ENCODE data around the gene EML4.

The EML4 gene

DNA sequence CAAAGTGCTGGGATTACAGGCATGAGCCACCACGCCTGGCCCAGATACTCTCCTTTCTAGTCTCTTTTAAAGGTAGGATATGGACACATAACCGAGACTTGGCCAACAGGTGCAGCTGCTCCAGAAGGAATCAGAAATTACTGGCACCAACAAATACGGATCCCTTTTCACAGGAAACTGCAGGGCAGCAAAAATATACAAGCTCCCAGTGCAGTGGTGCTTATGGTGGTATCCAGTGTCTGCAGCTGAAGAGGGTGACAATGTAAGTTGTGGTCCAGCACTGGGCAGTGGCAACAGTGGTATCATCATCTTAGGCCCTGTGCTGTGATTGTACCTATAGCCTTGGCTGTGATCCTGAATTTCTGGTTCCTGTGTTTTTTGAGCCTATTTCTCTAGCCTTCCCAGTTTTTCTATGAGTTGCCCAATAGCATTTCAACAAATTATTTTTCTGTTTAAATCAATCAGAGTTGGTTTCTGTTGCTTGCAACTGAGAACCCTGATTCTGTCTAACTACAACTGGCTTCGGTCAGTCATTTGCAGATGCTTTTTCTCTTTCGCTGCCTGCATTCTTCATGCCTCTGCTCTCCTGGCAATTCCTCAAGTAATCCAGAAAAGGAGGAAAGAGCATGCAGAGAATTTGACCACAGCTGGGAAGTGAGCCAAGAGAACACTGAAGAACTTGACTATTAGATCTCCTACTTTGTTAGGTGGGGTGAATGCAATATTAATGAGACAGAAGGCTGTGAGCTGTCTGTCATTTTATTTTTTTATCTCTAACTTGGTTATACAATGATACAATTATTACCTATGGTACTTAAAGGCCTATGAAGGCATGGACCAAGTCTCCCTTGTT lies 30.8 kb upstream of the EML4 start:
- DNase-seq, result no peak

DNA sequence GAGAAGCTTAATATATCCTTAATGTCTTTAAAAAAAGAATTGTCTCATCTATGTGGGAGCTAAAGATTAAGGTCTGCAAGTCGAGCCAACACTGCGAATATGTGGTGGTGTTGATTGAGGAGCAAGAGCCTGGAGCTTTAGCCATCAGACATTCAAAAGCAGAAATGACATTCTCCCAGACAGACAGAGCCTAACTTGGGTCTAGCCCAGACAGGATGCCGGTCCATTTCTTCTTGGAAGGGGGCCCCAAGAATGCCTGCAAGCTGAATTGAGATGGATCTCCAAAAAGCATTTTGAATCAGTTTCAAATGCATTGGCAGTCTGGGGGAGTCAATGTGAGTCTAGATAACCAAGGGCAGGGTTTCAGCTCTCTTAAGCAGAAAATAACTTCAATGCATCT lies 30.1 kb upstream of the EML4 start:
- DNase-seq, result no peak

DNA sequence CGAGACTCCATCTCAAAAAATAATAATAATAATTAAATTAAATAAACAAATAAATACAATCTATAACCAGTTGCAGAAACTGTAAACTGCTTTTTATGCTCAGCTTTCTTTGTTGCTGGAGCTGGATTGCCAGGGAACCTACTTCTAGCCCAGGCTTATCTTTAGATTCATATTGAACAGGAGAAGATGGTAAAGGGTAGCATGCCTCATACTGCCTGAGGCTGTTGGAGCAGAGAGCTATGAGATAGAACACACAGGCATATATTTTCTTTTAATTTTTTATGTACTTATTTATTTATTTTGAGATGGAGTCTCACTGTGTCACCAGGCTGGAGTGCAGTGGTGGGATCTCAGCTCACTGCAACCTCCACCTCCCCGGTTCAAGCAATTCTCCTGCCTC lies 28.7 kb upstream of the EML4 start:
- DNase-seq, result no peak

DNA sequence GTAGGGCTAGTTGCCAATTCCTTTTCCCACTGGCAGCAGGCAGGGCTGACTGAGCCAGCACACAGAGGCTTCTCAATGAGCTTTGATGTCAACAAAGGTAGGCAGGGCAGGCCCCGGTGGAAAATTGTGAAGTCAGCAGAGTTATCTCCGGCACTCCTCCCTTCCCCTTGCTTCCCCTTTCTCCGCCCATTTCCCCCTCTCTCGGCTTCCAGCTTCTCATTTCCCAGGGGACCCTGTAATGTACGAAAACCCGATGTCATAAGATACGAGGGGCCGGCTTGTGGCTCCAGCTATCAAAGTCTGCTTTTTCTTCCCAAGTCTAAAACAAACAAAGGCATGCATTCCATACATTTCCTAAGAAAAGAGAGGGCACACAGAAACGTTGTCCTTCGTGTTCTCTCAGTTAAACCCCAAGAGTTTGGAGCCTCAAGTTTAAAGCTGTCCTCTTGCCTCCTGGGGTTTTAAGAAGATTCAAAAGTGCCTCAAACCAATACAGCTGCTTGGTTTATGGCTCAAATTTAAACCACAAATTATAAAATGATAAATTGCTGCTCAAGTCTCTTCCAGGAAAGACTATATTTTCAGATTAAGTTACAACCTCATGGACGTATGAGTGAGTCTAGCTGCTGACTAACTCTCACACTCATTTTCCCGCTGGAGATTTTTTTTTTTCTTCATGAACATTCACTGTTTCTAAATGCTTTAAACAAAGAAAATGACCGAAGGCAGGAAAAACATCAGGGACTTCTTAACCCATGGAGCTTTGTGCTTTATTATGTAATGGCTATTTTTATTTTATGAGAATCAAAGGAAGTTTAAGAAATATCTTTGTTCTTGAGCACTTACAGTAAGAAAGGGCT lies 27.2 kb upstream of the EML4 start:
- DNase-seq, result peak; percentile 78

DNA sequence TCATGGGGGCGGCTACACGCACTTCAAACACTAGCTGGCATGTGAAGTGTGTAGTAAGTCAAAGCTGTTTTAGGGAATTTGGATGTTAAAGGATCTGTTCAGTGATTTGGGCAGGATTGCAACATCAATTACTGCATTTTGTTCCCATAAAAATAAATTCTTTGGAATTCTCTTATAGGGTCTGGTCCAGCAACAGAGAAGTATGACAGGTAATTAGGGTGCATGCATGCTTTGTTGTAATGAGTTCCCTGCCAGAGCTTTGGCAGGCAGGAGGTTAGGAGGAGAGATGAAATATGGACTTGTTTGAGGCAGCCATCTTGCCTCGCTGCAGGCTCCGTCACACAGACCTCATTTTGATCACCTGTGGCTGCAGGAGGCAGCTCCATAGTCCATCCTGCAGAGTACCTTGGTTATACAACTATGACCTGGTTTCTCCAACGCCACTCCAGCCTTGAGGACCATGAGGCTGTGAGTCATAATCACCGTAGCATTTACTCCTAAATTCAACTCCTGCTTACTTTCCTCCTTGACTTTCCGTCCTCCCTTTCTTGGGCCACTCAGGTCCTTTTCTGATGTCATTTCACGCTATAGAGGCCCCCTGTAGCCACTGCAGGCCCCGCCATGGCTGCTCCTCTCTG lies 26.5 kb upstream of the EML4 start:
- no peak for DNase-seq

DNA sequence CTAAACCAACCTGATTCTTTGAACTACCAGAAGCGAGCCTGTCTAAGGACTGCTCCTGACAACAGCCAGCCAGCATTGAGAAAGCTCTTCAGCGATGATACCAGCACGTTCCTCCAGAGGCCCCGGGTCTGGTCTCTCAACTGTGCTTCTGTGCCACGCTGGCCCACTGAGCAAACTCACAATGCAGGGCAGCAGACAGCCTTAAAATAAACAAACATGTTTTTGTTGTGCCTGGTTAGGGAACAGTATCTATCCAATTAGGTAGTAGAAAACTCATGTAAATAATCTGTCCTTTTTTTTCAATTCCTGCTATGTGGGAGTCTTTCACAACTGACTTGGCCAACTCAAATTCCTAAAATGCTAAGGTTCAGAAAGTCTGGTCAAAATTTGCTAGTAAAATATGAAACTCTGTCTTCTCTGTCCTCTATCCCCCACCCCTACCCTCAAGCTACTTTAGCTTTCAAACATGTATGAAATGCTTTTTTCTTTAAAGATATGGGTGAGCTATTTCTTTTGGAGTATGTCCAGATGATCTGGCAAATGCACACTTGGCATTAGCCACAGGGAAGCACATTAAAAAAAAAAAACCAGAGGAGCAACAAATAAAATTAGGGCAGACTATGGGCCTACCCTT lies 21.4 kb upstream of the EML4 start:
- DNase-seq, result no peak

DNA sequence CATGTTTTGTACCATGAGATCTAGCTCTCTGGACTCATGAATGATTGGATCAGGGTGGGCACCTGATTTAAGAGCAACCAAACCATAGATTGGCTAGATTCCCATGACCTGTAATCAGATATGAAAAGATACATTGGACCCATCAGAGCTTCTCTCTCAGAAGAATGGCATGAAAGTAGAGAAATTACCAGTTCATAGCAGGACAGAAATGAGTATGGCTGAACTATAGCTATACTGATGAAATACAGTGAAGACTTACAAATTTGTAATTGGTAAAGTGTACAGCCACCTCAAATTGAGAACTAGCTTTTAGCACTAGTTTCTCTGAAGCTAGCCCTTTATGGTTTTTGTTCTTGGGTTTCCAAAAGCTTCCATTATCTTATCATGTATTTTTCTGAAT lies 19.0 kb upstream of the EML4 start:
- no peak for DNase-seq

DNA sequence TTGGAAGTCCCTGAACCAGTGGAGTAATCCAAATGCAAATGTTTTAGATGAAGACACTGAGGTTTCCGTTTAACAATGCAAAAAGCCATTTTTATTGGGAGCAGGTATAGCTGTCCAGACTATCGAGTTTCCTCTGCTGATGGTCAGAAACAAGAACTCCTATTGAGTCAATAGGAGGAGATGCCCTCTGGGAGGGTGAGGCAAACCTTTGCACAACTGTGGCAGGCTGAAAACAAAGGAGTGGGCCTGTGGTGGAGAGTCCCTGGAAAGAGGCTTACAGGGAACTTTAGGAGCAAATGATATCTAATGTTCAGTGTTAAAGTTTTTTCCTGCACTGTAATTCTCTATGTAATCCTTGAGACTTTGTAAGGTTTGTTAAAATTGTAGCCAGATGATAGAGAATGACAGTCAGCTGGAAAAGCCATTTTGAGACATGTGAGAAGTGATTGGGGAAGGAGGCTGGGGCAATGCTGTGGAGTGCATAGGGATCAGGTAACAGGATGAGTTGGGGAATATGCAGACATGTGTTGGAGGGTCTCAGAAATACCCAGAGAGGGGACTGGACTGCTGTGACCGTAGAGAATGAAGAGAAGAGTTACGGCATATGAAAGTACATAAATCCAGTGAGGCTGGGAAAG lies 15.1 kb upstream of the EML4 start:
- DNase-seq, result no peak

DNA sequence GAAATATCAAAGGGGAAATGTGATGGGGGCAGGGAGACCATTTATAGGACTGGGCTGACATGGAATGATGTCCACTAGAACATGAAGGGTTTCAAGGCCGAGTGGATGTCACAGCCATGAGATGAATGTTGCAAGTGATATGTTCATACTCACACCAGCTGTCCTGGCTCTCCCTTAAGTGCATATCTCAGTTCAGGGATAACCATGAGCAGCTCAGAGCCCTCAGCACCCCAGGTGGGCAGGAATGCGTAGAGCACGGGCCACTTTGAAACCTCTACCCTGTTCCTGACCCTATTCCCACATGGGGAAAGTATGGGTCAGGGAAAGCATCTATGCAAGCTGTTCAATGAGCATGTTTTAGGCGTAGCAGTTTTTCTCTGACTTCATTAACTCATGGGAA lies 12.4 kb upstream of the EML4 start:
- DNase-seq, result no peak

DNA sequence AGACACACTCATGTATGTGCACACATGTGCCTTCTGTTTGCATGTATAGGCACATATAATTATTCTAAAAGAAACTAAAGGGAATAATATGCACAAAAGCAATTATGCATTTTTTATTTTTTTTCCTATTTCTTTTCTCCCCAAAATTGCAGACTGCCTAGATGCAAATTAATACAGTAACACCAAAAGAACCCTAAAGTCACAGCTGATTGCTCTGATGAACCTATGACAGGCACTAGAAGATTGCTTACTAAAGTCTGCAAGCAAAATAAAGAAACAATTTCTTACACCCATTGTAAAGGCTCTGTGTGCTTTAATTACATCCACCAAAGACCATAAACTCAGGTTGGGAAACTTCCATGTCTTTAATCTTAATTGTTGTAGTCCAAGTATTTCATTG lies 7.7 kb upstream of the EML4 start:
- no peak for DNase-seq

DNA sequence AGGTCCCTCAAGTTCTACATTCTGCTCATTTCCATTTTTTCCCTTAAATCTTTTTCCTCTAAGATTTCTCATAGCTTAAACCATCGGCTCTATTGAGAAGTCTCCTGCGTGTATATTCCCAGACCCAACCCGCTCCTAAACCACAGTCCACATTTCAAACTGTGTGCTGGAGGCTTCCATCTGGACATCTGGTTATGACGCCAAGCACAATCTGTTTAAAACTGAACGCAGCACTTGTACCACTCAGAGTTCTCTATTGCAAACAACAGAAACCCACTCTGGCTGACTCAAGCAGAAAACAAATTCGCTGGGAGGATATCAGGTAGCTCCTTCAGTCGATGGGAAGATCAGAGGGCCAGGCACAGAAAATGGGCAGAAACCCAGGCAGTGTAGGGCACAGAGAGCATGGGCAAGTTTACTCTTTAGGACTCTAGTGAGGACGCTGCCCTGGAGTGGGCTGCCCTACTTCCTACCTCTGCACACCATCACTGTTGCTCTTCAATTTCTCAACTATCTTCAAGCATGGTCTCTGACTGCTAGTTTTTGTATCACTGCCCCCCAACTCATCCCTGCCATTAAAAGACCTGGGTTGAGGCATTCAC lies 5.6 kb upstream of the EML4 start:
- DNase-seq, result no peak

DNA sequence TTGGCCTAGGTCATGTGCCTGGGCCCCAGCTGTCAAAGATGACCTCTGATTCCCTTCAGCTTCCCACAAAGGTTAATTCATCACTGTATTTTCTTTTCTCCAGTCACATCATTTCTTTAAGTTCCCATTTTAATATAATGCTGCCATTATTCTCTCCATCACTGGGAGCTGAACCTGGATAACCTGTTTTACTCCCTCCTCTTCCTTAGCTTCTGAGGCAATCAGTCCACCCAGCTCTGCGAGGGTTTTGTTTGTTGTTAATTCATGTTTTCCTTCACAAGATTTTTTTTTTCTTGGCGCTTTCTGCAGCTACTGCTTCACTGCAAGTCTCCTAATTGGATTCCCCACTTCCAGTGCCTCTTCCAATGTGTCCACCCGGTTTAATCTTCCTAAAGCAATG lies 5.1 kb upstream of the EML4 start:
- no peak for DNase-seq

DNA sequence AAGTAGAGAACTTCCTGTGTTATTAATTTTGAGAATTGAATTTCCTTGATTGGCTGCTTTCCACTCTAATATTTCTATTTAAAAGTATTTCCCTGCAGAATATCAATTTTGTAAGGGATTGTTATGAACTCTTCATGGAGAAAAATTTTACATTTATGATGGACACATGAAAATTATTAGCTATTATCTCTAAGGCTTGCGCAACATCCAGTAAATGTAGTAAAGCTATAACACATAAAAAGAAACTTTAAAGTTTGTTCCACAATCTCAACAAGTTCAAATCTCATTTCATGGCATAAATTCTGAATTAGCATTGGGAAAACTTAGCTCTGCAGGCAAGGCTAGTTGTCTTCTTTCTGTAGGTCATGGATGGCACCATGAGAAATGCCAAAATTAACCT lies 4.2 kb upstream of the EML4 start:
- DNase-seq, result no peak

DNA sequence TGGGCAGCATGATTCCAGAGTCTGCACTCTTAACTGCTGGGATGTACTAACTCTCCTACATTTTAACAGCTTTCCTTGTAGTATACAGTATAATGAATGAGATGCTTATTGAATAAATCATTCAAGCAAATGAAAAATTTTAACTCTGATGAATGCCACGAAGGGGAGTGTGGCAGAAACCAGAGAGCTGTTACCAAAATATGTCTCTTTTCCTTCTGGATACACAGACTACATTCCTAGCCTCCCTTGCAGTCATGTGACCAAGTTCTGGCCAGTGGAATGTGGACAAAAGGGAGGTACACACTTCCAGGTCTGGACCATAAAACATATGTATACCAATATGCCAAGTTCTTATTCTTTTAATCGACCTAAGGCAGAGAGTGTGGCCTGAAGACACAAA lies 1.7 kb upstream of the EML4 start:
- no peak for DNase-seq

DNA sequence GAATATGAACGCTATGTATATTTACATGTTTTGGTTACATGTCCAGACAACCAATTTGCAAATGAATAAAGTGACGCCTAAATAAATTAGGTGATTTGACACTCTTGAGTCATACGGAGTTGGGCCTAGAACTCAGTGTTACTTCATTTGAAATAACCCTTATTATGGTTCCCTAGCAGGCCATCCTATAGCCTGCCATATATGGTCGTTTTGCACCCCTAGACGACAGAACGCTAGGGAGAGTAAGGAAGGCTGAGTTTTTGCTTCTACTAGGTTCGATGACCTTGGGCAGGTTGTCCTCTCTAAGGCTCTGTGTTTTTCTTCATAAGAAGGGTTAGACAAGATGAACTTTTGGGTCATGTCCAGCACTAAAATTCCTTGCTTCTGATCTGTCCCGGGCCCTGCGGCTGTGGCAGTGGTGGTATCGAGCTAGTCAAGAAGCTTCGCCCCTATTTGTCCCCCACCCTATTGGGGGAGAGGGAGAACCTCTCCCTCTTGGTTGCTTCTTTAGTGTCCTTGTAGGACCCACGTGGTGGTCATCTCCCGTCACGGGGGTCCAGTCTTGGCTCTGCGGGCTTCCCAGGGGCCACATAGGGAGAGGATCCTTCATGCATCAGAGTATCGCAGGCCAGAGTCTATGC lies 574 bp upstream of the EML4 start:
- DNase-seq, result no peak

DNA sequence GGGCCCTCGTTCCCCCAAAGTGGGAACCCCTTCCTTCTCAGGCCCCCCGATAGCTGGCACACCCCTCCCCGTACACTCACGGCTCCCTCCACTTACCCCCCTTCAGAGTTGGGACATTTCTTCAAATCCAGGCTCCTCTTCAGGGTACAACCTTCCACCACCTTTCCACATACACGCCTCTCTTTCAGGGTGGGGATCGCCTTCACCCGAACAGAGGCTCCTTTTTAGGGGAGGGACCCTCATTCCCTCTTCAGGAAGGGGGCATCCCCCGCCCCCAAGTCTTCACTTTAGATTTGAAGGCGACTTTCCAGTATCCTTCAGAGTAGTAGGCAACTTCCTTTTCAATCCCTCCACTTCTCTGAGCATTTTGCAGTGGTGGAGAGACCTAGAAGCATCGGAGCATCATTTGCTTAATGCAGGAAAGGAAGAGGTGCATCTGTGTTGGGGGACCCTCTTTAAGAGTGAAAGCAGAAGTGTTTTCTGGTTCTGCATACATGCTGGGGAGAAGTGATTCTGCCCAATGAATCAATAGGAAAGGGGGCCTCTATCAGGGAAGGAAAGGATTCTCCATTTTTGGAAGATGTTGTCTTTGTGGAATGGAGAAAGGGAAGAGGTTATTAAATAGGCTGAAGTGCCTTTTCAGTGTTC lies 845 bp downstream of the EML4 start:
- no peak for DNase-seq

DNA sequence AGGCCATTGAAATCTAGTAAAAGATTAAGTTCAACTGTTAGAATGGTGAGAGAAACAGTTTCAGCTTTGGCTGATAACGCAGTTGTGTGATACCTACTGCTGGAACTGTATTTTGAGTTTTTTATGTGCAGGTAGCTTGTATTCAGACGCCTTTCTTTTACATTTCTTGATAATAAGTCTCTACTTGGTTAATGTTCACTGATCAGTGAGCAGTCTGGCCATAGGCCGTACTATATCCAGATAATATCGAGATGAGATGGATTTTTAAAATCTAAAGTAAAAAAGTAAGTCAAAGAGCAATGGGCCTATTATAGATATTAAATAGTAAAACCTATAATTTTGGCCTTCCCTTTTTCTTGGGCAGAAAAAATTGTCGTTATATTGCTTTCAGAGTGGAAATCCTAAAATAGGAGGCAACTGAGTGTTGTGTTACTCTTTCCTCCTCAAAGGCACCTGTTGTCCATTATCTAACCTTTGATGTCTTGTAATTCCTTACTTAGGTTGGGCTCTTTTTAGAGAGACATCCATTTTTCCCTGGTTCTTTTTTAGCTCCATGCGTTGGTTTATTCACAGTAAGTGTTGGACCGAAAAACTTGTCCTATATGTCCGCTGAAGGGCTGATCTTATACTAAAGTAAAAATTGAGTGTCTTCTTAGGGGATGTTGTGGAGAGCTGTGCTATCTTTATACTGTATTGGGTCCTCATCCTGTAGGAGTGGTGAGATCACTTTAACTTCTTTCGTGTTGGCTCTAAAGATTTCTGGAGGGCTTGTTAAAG lies 1.7 kb downstream of the EML4 start:
- DNase-seq, result no peak

DNA sequence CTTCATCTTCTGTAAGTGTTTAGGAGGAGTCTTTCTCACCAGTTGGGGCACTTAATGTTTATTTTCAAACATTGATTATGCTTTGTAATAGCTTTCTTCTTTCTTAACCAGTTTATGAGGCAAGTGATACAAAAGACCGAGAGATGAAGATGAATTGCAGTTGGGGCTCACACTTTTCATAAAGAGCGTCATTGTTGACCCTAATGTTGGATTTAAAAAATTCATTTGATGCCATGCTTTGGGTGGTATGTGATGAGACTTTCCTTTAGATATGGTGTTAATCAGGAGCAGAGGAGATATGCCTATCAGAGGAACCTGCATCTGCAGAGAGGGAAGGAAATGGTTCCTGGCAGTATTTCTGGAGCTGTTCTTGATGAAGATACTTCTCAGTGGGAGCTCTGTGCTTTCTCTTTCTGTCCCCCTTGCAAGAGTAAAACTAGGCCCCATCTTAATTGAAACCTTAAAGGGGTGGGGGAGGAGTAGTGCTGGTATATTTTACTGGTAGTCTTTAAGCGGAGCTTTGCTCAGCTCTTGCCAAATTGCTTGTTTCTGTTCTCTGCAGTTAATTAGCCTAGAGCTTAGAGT lies 2.3 kb downstream of the EML4 start:
- no peak for DNase-seq

DNA sequence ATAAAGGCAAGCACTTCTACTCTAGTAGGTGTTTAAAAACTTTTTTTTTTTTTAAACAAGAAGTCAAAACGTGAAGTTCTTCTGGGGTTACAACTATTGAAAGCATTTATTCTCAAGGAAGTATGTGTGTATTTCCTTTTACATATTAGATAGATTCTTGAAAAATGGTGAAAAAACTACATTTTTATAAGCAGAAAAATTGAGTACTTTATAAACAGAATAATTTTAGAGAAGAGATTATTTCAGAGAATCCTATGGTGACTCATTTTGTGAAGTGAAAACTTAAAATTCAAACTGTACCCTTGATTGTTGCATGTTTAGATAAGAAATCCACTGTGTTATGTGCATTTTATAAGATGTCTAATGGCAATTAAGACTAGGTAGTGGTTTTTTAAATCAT lies 2.9 kb downstream of the EML4 start:
- no peak for DNase-seq

DNA sequence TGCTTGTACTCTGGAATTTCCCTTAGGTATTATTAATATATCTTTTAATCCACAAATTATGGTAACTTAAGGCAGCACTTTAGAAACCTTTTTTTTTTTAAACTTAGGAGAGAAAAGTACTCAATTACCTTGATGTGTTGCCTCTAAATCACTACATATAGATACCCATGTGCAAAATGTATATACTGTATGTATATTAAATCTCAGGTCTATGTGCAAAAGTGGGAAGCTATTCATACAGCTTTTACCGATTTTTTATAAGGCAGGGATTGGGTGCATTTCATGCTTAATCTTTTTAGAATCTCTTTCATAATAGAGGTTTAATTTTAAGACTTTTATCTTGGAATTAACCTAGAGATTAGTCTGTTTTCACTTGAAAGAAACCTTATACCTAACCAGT lies 3.4 kb downstream of the EML4 start:
- DNase-seq, result no peak

Data from DMS153 (cell line).